PC-3 (cell line): ENCODE data around the gene PSME1. TPM values are rescaled to one million over a fixed set of nuclear protein-coding genes. Genes with fewer than 3 reads are reported as not detected.
A peak's percentile ranks its signal among the peaks of the same experiment; 100 is the strongest.
"Not testable (repeated sequence)": the region's sequence is repeated elsewhere in the genome, so short reads cannot be mapped to it uniquely, and the experiment has no call there.

Experiments
- ATAC-seq: fragments of 200-7000 bp; cut with Tn5 transposase; 2 replicates; pipeline ENCODE4 v1.9.1; 2020; ENCODE audit warnings: mild to moderate bottlenecking, moderate library complexity
- BruUV-seq: library from RNA; stranded (reverse); fragments of 400-500 nt; replicated peaks from 2 replicates; lab custom pipeline; 2021; lab: Mats Ljungman, UMichigan
- CTCF ChIA-PET: fragments of 300-600 bp; sonication (Branson Sonifier 250); formaldehyde crosslinking; loops from one replicate; lab custom pipeline; 2022; ENCODE audit warnings: antibody characterized with exemption; lab: Charles Lee
- POLR2A ChIA-PET: fragments of 300-600 bp; sonication (Branson Sonifier 250); formaldehyde crosslinking; loops from one replicate; lab custom pipeline; 2022; ENCODE audit warnings: antibody characterized with exemption; ENCODE audit not compliant: unreplicated experiment; lab: Charles Lee
- DNase-seq: peaks from one replicate; pipeline ENCODE4 v3.0.0-alpha.2; 2015
- H2AFZ ChIP-seq: fragments of 300-600 bp; sonication (generic); 2 replicates; pipeline ENCODE4 v1.6.0; 2016; ENCODE audit warnings: antibody characterized with exemption, low read length
- H3F3A ChIP-seq: fragments of 300-600 bp; sonication (generic); one replicate; pipeline ENCODE4 v1.6.0; 2017; ENCODE audit warnings: antibody characterized with exemption, low read length, control low read depth, mild to moderate bottlenecking; ENCODE audit not compliant: unreplicated experiment
- H3K27ac ChIP-seq: fragments of 300-600 bp; sonication (generic); 2 replicates; pipeline ENCODE4 v1.5.1; 2016; ENCODE audit warnings: mild to moderate bottlenecking, low read length
- H3K27me3 ChIP-seq: fragments of 300-600 bp; sonication (generic); 2 replicates; pipeline ENCODE4 v1.6.1; 2016; ENCODE audit warnings: low read length, mixed read lengths
- H3K36me3 ChIP-seq: fragments of 300-600 bp; sonication (generic); 2 replicates; pipeline ENCODE4 v1.6.1; 2016; ENCODE audit warnings: low read depth, mixed run types, low read length, mixed read lengths
- H3K4me1 ChIP-seq: fragments of 300-600 bp; sonication (generic); 2 replicates; pipeline ENCODE4 v1.5.1; 2016; ENCODE audit warnings: low read length; ENCODE audit not compliant: insufficient read depth
- H3K4me2 ChIP-seq: fragments of 300-600 bp; sonication (generic); 2 replicates; pipeline ENCODE4 v1.6.0; 2016; ENCODE audit warnings: low read length
- H3K4me3 ChIP-seq: fragments of 300-600 bp; sonication (generic); 2 replicates; pipeline ENCODE4 v1.5.1; 2016; ENCODE audit warnings: mild to moderate bottlenecking, low read length, mixed read lengths
- H3K79me2 ChIP-seq: fragments of 300-600 bp; sonication (generic); 2 replicates; pipeline ENCODE4 v1.6.1; 2017; ENCODE audit warnings: low read length, mixed read lengths
- H3K9ac ChIP-seq: fragments of 300-600 bp; sonication (generic); 2 replicates; pipeline ENCODE4 v1.6.0; 2016; ENCODE audit warnings: mild to moderate bottlenecking, low read length
- H3K9me2 ChIP-seq: fragments of 300-600 bp; sonication (generic); replicated peaks from 2 replicates; pipeline ENCODE4 v1.6.1; 2016; ENCODE audit warnings: mixed run types, low read length, mixed read lengths
- H3K9me3 ChIP-seq: fragments of 300-600 bp; sonication (generic); 2 replicates; pipeline ENCODE4 v1.6.1; 2016; ENCODE audit warnings: low read length, mixed read lengths
- H4K20me1 ChIP-seq: fragments of 300-600 bp; sonication (generic); 2 replicates; pipeline ENCODE4 v1.6.1; 2016; ENCODE audit warnings: low read length, mixed read lengths
- EZH2 ChIP-seq: fragments of 300-600 bp; sonication (generic); IDR thresholded peaks from one replicate; pipeline ENCODE4 v1.6.1; 2017; ENCODE audit warnings: antibody characterized with exemption, mild to moderate bottlenecking, low read length; ENCODE audit not compliant: unreplicated experiment
- EZH2phosphoT487 ChIP-seq: fragments of 300-600 bp; sonication (generic); IDR thresholded peaks from 2 replicates; pipeline ENCODE4 v1.6.1; 2018; ENCODE audit warnings: mild to moderate bottlenecking, antibody characterized with exemption, low read length, borderline replicate concordance
- intact Hi-C: fragments of 100-400 bp; cut with micrococcal nuclease; formaldehyde crosslinking; loops from 2 replicates; pipeline ENCODE4 v1.9.0; 2023
- total RNA-seq: library from RNA; depleted of rRNA; stranded (reverse); fragments of >200 nt; gene quantifications from 2 replicates; pipeline ENCODE4 v1.2.3, GENCODE V29; 2014
- TF ChIP-seq, protein P1 (sequence below): fragments of 300-600 bp; sonication (generic); conservative IDR thresholded peaks from 2 replicates; pipeline ENCODE4 v1.5.1; 2017; ENCODE audit warnings: antibody characterized with exemption, low read depth, mild to moderate bottlenecking, low read length

PSME1 gene
- total RNA-seq, 1 experiment from 2014 or later, result 163 TPM

DNA sequence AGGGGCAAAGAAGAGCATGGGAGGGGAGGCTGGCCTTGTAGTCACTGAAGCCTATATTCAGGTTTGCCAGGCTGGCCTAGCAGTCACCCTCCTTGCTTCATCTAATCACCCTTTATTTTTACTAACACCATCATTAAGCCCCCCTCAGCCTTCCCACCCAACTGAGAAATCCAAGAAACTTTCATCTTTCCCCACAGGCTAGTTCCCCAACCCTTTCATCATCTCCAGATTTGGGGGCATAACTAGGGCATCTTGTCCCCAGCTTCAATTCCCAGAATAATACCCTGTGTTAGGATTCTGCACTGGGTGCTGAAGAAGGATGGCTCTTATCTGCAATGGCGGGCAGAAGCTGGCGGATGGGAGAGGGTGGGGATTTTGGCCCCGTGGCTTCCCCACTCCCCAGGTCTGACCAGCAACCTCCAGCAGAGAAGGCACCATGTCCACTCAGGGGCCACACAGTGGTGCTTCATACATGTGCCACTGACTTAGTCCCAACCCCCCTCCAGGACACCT is 35.0 kb upstream of the PSME1 start:
- POLR2A ChIA-PET, result no interaction called here
- Histone ChIP-seq H3K27ac (no peak overlapping the region), H3K4me1 (no peaks in the 10 kb centered on the region), H3K9me3 (no peaks in the 10 kb centered on the region), H2AFZ (no peak overlapping the region), H4K20me1 (no peaks in the 10 kb centered on the region), H3K4me3 (no peak overlapping the region), H3F3A (no peaks in the 10 kb centered on the region), H3K27me3 (no peaks in the 10 kb centered on the region), H3K79me2 (no peaks in the 10 kb centered on the region), H3K36me3 (no peaks in the 10 kb centered on the region), H3K4me2 (no peak overlapping the region), H3K9ac (no peak overlapping the region), H3K9me2 (no peaks in the 10 kb centered on the region)
- CTCF ChIA-PET, result no interaction called here
- TF ChIP-seq, protein P1, sequence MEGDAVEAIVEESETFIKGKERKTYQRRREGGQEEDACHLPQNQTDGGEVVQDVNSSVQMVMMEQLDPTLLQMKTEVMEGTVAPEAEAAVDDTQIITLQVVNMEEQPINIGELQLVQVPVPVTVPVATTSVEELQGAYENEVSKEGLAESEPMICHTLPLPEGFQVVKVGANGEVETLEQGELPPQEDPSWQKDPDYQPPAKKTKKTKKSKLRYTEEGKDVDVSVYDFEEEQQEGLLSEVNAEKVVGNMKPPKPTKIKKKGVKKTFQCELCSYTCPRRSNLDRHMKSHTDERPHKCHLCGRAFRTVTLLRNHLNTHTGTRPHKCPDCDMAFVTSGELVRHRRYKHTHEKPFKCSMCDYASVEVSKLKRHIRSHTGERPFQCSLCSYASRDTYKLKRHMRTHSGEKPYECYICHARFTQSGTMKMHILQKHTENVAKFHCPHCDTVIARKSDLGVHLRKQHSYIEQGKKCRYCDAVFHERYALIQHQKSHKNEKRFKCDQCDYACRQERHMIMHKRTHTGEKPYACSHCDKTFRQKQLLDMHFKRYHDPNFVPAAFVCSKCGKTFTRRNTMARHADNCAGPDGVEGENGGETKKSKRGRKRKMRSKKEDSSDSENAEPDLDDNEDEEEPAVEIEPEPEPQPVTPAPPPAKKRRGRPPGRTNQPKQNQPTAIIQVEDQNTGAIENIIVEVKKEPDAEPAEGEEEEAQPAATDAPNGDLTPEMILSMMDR, result no peak
- TF ChIP-seq EZH2 (no peak), EZH2phosphoT487 (no peak)
- no TSS peak for BruUV-seq
- intact Hi-C loops, result no loop called here
- DNase-seq (no peak), ATAC-seq (no peak)

DNA sequence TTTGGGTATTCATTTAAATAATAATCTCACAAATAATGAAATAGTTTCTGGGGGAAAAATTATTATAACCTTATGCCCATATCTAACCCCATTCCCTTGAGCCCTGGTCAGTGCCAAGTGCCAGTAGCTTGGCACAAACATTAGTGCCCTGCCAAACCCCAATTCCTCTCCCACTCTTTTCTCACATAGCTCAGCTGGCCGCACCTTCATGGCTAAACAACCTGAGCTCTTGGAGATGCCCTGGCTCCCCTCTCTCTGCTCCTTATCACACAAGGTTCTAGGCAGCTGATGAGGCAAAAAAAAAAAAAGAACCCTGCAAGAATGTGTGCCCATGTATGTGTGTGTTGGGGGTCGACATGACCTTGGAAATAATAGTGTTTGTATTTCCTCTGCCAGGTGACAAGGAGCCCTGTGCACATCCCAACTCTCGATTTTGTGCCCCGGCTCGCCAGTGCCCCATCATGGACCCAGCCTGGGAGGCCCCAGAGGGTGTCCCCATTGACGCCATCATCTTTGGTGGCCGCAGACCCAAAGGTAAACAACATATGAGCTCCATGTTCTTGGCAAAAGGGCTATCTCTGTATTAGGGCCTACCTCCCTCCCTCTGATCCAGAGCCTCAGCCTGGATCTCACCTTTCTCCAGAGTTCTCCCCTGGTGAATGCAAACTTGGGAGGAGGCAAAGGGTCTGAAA is 33.5 kb upstream of the PSME1 start:
- BruUV-seq, result no TSS peak
- no peak overlapping the region for H3K4me3 ChIP-seq
- H4K20me1 ChIP-seq, result no peaks in the 10 kb centered on the region
- no peak for ATAC-seq
- H3K9ac ChIP-seq, result no peak overlapping the region
- H3F3A ChIP-seq, result no peaks in the 10 kb centered on the region
- H3K9me3 ChIP-seq, result no peaks in the 10 kb centered on the region
- H3K79me2 ChIP-seq, result no peaks in the 10 kb centered on the region
- peaks cover 3% of the 10 kb centered on the region; the same call in 1 of the 2 replicates for H3K4me1 ChIP-seq
- no peaks in the 10 kb centered on the region for H3K9me2 ChIP-seq
- no peaks in the 10 kb centered on the region for H3K27me3 ChIP-seq
- ChIA-PET CTCF (no interaction called here), POLR2A (no interaction called here)
- H3K36me3 ChIP-seq, result no peaks in the 10 kb centered on the region
- H3K27ac ChIP-seq, result no peak overlapping the region
- DNase-seq, result no peak
- TF ChIP-seq EZH2phosphoT487, result no peak
- TF ChIP-seq EZH2, result no peak
- TF ChIP-seq, protein P1, result no peak
- intact Hi-C loops, result no loop called here
- H2AFZ ChIP-seq, result no peak overlapping the region
- H3K4me2 ChIP-seq, result no peak overlapping the region

DNA sequence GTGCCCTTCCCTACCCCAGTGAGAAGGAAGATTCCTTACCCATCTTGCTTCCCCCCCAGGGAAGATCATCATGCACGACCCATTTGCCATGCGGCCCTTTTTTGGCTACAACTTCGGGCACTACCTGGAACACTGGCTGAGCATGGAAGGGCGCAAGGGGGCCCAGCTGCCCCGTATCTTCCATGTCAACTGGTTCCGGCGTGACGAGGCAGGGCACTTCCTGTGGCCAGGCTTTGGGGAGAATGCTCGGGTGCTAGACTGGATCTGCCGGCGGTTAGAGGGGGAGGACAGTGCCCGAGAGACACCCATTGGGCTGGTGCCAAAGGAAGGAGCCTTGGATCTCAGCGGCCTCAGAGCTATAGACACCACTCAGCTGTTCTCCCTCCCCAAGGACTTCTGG is 32.5 kb upstream of the PSME1 start:
- Histone ChIP-seq H3K4me1 (peaks cover 4% of the 10 kb centered on the region; the same call in 1 of the 2 replicates), H2AFZ (no peak overlapping the region), H3K79me2 (no peaks in the 10 kb centered on the region), H3K4me3 (no peak overlapping the region), H3K27me3 (no peaks in the 10 kb centered on the region), H3K9me2 (no peaks in the 10 kb centered on the region), H3K9me3 (no peaks in the 10 kb centered on the region), H4K20me1 (no peaks in the 10 kb centered on the region), H3K4me2 (no peak overlapping the region), H3K9ac (no peak overlapping the region), H3K36me3 (no peaks in the 10 kb centered on the region), H3K27ac (no peak overlapping the region), H3F3A (no peaks in the 10 kb centered on the region)
- ChIA-PET CTCF (no interaction called here), POLR2A (no interaction called here)
- intact Hi-C loops, result no loop called here
- TSS peak; percentile 12 for BruUV-seq
- DNase-seq (no peak), ATAC-seq (no peak)
- TF ChIP-seq EZH2phosphoT487, result no peak
- TF ChIP-seq, protein P1, result no peak
- no peak for TF ChIP-seq EZH2

DNA sequence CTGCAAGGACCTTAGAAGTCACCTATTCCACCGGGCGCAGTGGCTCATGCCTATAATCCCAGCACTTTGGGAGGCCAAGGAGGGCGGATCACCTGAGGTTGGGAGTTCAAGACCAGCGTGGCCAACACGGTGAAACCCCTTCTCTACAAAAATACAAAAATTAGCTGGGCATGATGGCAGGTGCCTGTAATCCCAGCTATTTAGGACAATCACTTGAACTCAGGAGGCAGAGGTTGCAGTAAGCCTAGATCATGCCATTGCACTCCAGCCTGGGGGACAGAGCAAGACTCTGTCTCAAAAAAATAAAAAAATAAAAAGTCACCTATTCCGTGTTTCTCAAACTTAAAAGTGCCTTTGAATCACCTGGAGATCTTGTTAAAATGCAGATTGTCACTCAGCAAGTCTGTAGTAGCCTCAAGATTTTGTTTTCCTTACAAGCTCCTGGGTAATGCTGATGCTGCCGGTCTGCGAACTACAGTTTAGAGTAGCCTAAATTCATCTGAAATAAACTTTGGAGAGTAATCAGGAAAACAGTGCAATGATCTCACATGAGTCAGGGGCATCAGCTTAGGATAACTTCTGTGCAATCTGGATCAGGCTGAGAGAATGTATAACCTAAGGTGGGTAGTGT is 30.3 kb upstream of the PSME1 start:
- H3K9me3 ChIP-seq, H3K36me3 ChIP-seq, H4K20me1 ChIP-seq, H3K4me2 ChIP-seq, H3K79me2 ChIP-seq, H3K4me3 ChIP-seq, H3K9me2 ChIP-seq, BruUV-seq, H3K4me1 ChIP-seq, H2AFZ ChIP-seq, DNase-seq, H3F3A ChIP-seq, H3K27me3 ChIP-seq, ATAC-seq, H3K27ac ChIP-seq, H3K9ac ChIP-seq, CTCF ChIA-PET: not testable (repeated sequence)
- POLR2A ChIA-PET, result interaction anchor here (0.6 kb wide), 1 partner anchor 55 kb away, joined by 3 read pairs; no protein-coding TSS in a partner anchor
- intact Hi-C loops, result loop anchor here (5.0 kb wide), 1 partner anchor 93 kb away; no protein-coding TSS in a partner anchor
